ENCODE results near the gene KCNMA1.

Gene KCNMA1

GRCh38 chr10:77093126-77093525 is 544.5 kb downstream of the KCNMA1 start:
- no peak for DNase-seq

- no peak for DNase-seq
These were observed 545.9 kb downstream of the KCNMA1 start for GRCh38 chr10:77091597-77092165.

- no peak for DNase-seq
These were observed 546.9 kb downstream of the KCNMA1 start for GRCh38 chr10:77090381-77091356.

GRCh38 chr10:77087366-77087765 is 550.2 kb downstream of the KCNMA1 start:
- no peak for DNase-seq

- no peak for DNase-seq
These were observed 551.5 kb downstream of the KCNMA1 start for GRCh38 chr10:77086081-77086480.

- no peak for DNase-seq
These were observed 552.3 kb downstream of the KCNMA1 start for GRCh38 chr10:77085344-77085743.

GRCh38 chr10:77084431-77085144 is 553.0 kb downstream of the KCNMA1 start:
- no peak for DNase-seq

- no peak for DNase-seq
These were observed 554.9 kb downstream of the KCNMA1 start for GRCh38 chr10:77082601-77083252.

GRCh38 chr10:77081481-77081891 is 556.1 kb downstream of the KCNMA1 start:
- DNase-seq, result no peak

- no peak for DNase-seq
These were observed 557.1 kb downstream of the KCNMA1 start for GRCh38 chr10:77080361-77081027.

- DNase-seq, result no peak
These were observed 557.9 kb downstream of the KCNMA1 start for GRCh38 chr10:77079592-77080300.

- DNase-seq, result no peak
These were observed 560.2 kb downstream of the KCNMA1 start for GRCh38 chr10:77077316-77077945.

GRCh38 chr10:77075926-77076325 is 561.7 kb downstream of the KCNMA1 start:
- DNase-seq, result no peak

- DNase-seq, result no peak
These were observed 563.4 kb downstream of the KCNMA1 start for GRCh38 chr10:77074104-77074624.

GRCh38 chr10:77073663-77073960 is 564.0 kb downstream of the KCNMA1 start:
- DNase-seq, result no peak

- DNase-seq, result no peak
These were observed 564.6 kb downstream of the KCNMA1 start for GRCh38 chr10:77072836-77073662.

- no peak for DNase-seq
These were observed 565.2 kb downstream of the KCNMA1 start for GRCh38 chr10:77072361-77072835.

GRCh38 chr10:77071956-77072355 is 565.7 kb downstream of the KCNMA1 start:
- DNase-seq, result no peak

- no peak for DNase-seq
These were observed 566.6 kb downstream of the KCNMA1 start for GRCh38 chr10:77071001-77071511.

- no peak for DNase-seq
These were observed 567.3 kb downstream of the KCNMA1 start for GRCh38 chr10:77070346-77070745.
